Measurements from ENCODE around the gene ACOXL.

Gene ACOXL

DNA sequence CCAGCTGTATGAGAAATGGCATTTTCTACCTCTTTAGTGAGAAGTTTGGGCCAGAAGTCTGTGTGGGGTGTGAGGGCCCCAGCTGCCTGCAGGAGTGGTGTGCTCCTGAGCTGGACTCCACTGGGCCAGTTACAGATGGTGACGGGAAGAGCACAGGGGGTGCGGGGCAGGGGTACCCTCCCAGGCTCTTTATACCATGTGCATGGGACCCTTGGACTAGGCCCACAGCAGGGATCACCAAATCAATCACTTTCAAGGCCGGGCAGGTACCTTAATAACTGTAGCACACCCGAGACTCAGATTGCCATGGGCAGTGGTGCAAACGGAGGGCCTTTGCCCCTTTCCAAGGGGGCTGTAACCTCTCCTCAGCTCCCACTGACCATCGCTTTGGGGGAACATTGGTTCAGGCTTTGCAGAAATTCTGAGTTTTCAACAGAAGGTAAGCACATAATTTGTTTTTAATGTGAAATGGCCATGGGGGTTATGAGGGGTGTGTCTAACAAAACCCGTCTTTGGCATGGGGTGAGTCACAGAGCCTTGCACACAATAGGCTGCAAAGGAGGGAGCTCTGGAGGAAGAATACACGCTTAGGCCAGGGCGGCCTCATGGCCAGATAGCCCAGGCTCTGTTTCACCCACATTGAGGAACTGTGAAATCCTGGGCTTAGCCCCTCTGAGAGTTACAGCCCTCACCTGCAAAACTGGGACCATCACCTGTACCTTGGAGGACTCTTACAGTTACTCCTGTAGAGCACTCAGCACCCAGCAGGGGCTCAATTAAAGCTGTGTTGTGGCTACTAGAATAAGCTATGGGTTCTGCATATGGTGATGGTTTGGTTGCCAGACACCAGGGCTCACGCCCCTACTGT, 247.3 kb downstream of the ACOXL start:
- no peak for DNase-seq

DNA sequence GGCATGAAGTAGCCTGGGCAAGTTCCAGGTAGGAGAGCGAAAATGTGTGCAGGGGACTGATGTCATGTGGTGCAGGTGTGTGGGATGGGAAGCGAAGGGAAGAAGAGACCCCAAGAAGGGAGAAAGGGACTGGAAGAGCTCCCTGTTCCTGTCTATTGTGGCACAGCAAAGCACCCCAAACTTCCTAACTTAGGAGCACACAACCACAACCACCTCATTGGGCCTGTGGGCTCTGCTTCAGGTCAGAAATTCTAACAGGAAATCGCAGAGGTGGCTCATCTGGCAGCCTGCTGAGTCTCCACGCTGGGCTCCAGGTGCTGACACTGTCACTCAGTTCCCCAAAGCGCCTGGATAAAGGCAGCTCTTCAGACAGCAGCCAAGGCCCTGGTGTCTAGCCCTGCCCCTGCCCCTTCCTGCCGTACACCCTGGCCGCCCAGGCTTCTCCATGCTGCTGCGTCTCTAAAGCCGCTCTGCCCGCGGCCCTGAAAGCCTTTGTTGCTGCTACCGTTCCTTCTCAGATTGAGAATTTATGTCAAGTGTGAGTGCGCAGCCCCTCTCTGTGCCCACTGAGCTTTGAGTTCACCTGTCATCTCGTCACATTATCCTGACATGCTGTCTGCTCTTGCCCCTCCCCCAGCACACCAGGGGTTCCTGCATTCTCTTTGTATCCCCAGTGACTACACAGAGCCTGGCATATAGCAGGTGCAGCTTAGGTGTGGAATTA, 248.1 kb downstream of the ACOXL start:
- DNase-seq: no peak

DNA sequence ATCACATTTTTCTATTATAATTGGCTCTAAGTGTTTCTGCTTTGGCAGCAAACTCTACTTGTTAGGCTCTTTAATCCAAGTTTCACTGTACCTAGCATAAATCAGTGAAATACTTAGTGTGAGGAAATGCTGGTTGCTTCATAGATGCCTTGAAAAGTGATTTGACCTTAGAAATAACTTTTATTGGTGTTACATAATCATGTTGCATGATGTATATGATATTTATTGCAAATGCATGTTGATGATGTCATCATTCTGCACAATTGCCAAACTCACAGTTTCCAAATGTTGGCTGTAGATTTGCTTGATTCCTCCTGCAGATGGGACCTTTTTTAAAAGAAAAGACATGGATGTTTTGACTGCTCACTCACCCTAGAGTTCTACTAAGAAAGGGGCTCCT, 250.8 kb downstream of the ACOXL start:
- DNase-seq: no peak

DNA sequence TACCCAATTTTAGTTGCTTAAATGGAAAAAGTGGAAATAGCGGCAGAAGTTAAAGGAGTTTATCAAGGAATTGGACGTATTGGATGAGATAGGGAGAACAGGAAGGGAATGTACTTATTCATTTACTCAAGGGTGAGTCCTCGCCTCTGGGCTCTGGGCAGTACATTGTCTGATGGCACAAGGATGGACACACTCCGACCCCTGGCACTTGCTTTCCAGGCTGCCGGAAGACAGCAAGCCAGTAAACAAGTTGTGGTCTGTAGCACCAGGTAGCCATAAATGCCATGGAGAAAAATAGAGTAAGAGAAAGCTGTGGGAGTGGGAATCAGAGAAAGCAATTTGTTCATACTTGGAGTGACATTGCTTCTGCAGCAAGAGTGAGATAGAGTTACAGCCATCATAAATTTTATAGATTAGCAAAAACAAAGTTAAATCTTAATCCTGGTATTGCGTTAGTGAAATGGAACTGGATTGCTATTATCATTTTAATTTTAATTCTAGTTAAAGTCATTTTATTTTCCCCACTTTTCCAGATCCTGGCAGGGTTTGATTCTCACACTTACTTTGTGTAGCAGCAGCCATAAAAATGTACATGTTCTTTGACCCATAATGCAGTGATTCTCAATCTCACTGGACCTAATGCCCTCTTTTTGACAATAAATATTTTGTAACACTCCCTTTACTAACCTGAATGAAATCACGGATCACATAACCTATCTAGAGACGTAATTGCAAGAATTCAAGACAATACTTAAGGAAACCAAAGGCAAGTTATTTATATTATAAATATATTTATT, 252.5 kb downstream of the ACOXL start:
- no peak for DNase-seq

DNA sequence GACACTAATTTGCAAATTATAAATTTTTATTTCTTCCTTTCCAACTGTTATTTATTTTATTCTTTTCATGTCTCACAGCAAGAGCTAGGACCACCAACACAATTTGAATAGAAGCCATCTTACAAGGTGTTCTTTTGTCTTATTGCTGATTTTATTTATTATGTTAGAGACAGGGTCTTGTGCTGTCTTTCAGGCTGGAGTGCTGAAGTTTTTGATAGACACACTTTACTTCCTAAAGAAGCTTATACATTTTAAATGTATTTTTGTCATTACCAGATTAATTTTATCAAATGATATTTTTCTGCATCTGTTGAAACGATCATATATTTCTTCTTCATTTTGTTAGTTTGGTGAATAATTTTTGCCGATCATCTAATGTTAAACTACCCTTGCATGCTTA, 258.1 kb downstream of the ACOXL start:
- DNase-seq: no peak

DNA sequence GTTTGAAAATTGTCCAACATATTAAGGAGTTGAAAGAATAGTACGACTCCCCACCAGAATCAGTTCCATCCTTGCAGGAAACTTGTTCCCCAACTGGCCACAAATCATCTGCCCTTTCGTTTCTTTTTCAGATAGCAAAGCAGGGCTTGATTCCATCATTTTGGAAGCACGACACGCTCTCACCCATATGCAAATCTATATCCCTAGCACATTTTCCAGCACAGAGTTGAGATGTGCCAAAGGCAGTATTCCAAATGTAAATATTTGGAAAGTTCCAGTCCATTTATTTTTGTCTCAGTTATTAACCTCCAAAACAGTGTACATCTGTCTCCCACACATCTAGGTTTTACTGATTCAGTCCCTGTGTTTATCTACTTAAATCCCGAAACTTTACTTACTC, 259.5 kb downstream of the ACOXL start:
- DNase-seq: no peak

DNA sequence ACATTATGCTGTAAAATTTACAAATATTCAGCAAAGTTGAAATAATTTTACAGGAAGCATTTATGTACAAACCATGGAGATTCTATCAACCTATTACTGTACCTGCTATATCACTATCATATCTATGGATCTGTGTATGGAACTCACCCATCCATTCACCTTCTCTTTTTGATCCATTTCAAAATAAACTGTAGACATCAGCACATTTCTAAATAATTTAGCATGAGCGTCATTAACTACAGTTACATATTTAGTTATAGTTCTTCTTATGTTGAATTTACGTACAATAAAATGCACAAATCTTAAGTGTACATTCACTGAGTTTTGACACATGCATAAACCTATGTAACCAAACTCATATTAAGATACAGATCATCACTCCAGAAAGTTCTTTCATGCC, 260.5 kb downstream of the ACOXL start:
- DNase-seq: no peak

DNA sequence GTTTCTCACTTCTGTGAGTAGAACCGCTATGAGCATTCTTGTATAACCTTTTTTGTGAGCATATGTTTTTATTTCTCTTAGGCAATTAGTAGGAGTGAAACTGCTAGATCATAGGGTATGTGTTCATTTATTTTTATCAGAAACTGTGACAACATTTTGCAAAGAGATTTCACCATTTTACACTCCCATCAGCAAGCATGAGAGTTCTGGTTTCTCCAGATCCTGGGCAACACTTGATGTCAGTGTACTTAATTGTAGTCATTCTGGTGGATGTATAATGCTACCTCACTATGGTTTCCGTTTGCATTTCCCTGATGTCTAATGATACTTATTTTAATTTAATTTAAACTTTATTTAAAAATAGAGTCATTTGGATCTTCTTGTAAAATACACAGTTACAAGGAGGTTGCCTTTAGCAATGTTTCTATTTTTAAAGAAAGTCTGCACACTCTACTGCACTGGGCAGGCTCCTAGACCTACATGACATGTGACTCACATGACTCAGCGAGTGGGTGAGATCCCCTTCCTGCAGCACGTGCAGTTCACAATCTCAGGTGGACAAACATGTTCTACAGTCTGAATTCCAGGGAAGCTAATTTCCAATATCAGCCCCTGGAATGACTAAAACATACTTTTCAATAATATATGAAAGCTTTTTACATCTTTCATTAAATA, 261.3 kb downstream of the ACOXL start:
- DNase-seq: no peak

DNA sequence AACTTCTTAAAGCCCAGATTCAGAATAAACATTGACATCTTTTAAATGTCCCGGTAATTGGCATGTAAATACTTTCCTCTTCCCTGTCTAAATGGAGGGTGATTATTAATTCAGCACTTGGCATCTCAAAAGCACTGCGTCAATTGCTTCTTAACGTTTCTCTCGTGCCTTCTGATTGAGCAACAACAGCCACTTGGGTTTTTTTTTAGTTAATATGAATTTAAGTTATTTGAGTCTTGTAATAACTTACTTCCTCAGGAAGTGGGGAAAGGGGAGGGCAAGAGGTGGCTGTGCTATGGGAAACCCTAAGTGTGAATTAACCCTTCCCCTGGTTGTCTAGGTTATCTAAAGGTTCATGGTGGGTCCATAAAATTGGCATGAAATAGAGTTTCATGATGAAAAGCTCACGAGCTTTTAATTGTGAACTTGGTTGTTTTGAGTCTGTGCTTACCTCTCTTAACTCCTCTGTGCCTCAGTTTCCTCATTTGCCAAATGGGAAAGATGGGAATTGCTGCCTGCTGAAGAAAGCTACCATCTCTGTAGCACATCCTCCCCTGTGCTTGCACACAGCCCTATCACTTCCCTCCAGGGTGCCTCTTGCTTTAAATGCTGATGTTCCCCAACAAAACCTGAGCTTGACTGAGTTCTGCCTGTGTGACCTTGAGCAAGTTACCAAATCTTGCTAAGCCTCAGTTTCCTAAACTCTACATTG, 262.0 kb downstream of the ACOXL start:
- DNase-seq: no peak

DNA sequence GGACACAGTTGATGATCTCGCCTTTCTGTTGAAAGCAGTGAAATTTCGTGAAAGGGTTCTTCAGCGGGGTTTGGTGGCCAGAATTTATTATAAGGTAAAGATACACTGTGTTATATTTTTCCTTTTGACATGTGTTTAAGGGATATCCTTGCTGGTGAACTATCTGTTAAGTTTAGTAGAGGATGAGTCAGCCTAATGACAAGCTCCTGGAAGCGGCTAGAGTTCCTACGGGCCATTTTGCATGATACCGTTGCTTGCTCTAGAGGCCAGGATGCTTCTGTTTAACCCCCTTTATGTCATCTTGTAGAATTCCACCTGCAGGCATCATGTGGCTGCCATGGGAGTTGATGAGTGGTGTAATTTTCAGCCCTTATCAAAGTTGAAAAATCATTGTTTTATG, 263.5 kb downstream of the ACOXL start:
- DNase-seq: no peak

DNA sequence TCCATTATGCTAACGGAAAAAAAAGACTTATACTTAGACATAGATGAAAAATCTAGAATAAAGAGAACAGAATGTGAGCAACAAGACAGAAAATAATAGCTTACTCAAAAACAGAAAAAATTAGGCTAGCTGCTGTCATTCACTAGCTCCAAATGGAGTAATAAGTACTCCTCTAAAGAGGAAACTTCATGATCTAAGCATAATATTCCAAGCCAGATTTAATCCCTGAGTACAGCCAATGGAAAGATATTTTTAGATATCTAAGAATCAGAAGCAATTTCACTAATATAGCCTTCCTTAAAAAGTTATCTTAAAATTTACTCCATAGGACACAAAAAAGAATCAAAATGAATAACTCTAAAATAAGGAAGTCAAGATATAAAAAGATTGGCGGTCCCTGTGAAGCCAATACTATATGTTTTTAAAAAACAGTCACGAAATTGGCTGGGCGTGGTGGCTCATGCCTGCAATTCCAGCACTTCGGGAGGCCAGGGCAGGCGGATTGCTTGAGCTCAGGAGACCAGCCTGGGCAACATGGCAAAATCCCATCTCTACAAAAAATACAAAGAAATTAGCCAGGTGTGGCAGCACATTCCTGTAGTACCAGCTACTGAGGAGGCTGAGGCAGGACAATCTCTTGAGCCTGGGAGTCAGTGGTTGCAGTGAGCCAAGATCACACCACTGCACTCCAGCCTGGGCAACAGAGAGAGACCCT, 265.1 kb downstream of the ACOXL start:
- no peak for DNase-seq

DNA sequence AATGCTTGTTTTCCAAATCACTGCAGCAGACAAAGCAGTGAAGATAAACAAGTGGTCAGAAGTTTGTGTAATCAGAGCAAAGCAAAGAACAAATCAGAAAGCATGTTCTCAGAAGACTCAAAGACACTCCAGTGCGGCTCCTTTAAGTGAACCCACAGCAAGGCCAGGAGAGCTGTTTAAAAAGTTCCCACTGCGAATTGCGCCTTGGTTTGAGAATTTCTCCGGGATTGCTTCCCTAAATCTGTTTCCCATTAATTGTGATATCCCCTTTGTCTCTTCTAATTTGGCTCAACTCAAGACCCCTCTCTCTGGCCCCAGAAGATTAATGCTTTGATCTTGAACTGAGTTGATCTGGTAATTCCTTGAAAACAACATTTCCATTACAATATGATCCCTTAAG, 265.9 kb downstream of the ACOXL start:
- DNase-seq: no peak

DNA sequence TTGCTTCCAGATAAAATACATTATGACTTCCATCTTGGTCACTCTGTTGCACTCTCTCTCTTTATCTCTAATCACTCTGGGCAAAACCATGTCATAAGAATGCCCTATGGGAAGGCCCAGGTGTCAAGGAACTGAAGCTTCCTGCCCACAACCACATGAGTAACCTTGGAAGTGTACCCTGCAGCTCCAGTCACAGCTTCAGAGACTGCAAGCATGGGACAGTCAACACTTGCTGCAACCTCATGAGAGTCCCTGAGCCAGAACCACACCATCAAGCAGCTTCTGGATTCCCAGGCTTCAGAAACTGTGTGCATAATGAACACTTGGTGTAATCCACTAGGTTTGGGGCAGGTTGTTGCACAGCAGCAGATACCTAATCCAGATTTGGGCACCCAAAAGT, 267.3 kb downstream of the ACOXL start:
- no peak for DNase-seq

DNA sequence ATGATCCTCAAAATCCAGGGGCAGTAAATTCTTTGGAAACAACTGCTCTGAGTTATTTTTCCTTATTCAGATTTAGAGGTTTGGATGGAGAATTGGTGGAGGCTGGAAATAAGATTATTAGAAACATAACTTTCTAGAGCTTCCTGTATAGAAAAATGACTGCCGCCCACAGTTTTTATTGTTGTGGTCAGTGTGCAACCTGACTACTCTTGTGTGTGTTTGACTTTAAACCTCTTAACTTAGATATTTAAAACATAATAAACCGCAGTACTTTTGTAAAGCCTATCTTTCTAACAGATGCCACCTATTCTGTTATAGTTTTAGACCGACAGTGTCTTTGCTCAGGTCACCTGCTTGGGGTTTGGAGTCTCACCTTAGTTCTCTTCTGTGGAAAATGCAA, 272.9 kb downstream of the ACOXL start:
- no peak for DNase-seq

DNA sequence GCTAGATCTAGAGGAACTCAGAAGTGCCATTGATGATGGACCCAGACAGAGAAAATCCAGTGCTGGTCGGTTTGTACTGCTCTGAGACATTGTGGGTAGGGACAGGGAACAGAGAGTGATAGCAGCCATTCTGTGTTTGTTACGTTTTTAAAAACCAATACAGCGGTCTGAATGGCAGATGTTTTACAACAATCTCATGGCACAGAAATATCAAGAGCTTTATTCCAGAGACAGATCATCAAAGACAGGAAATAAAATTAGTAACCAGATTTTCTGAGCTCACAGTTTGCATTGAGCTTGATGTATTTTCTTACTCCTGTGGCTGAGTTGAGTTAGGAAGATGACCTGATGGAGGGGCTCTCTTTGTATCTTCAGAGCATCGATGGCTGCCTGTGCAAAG, 273.4 kb downstream of the ACOXL start:
- DNase-seq: no peak

DNA sequence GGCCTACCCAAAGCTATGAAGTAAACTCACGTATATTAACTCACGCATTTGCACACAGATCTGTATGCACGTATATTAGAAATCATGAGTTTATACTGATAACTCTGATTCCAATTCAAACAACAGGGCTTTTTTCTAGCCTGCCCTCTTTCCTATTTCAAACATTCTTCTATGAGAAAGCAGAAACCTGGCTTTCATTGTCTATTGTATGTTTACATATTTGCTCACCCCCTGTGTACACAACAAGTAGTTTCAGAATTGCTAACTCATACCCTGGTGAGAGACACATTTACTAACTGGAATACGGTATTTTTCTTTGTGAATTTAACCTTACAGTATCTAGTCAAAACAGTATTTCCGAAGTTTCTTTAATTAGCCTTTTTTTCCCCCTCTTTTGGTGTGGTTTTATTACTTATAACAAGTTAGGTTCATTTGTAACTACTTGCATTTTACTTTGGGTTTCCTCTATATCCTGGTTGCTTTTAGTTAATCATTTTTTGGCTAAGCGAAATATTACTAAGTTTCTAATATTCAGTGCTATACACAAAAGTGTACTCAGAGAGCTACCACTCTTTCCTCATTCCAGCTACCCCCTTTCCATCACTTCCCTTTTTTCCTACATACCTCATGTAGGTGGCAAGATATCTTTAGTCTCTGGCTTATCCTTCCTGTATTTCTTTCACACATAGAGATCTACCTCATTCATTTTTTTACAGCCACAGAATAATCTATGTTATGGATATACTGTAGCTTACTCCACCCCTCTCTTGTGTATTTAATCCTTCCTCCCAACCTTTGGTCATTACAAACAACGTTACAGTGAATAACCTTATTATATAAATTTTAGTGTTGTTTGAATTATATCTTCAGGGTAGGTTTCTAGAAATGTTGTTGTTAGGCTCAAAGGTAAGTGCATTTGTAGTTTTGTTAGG, 275.6 kb downstream of the ACOXL start:
- DNase-seq: no peak

DNA sequence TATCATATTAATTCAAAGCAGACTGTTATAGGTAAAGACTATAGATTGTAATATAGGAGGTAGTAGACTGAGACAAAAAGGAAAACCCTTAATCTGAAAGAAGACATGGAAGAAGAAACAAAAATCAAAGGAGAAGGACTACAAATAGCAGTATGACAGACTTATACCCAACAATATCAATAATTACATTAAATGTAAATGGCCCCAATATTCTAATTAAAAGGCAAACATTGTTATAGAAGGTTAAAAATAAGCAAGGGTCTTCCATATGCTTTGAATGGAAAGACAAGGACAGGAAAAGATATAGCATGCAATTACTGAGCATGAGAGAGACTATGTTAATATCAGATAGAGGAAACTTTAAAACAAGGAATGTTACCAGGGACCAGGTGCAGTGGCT, 278.8 kb downstream of the ACOXL start:
- DNase-seq: no peak

DNA sequence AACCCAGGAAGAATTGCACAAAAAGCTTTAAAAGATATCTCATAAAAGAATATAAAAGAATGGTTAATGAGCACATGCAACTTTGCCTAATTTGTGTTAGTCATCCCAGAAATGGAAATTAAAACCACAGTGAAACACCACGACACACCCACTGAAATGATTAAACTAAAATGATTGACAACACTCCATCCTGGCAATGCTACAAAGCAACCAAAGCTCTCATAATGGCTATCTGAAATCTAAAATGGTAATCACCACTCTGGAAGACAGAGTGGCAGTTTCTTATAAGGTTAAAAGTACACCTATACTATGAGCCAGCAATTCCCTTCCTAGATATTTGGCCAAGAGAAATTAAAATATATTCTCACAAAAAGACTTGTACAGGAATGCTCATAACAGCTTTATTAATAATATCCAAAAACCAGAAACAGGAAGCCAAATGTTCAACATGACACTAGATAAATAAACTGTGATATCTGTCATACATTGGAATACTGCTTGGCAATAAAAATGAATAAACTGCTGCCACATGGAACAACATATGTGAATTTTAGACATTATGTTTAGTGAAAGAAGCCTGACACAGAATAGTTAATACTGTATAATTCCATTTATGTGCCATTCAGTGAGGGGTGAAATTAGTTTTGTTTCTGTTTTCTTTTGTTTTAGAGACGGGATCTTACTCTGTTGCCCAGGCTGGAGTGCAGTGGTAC, 283.1 kb downstream of the ACOXL start:
- DNase-seq: no peak

DNA sequence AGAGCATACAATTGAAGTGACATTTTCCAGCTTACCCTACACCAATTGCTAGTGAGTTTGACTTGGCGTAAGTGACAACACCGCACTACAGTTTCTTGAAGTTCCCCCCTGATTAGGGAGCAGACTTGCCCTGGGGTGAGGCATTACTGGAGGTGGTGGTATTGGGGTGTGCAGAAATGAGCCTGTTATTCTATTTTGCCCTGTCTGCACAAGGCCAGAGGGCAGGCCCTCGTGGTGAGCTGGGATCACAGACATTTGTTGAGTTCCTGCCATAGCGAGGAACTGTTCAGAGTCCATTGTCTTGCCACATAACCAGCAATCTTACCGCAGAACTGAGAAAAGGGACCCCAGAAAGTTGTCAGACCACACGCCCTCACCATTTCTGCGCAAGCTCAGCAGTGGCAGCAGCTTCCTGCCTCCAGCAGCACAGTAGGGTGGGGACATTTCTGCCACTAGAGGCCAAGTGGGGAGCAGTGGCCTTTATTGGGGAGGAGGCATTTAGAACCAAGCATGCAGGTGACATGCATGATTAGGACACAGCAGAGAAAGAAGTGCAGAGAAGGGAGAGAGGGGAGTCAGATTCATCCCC, 284.8 kb downstream of the ACOXL start:
- no peak for DNase-seq

Data from fibroblast of skin of scalp (primary cell).